ENCODE results near the gene ZGPAT. TPM values are rescaled to one million over a fixed set of nuclear protein-coding genes. Genes with fewer than 3 reads are reported as not detected.

Gene ZGPAT
- total and polyA plus RNA-seq, 2 of the 13 experiments (the other 11 are each of a cell fraction or from before 2014, with no cell fraction given) = 23.0 to 41.9 TPM

- peak; percentile 94 for TF ChIP-seq HMG20B (CRISPR knock-in tag; conservative IDR thresholded peaks at IDR 0.05)
- peak; percentile 98 for TF ChIP-seq POGK (CRISPR knock-in tag; conservative IDR thresholded peaks at IDR 0.05)
- peak in 1 of 2 experiments; percentile 84; a peak in 2 of 4 replicates for TF ChIP-seq POLR2A (IDR thresholded peaks at IDR 0.05; ENCODE audit: insufficient read depth in 1 of 2, low read depth in 2 of 2, low read length in 2 of 2)
- TF ChIP-seq RNF219 (CRISPR knock-in tag; IDR thresholded peaks at IDR 0.05) = peak; percentile 93; the same call in 1 of the 2 replicates
- peak; percentile 58 for TF ChIP-seq ZNF629 (CRISPR knock-in tag; conservative IDR thresholded peaks at IDR 0.05)
- peak; percentile 99 for TF ChIP-seq HDAC1 (CRISPR knock-in tag; IDR thresholded peaks at IDR 0.05)
- TF ChIP-seq LCORL (IDR thresholded peaks at IDR 0.05) = 0 out of 2 replicates have a peak, but pooled peaks have one; percentile 37
- peak; percentile 98 for TF ChIP-seq LCORL (CRISPR knock-in tag; IDR thresholded peaks at IDR 0.05)
- TF ChIP-seq E2F5 (CRISPR knock-in tag; conservative IDR thresholded peaks at IDR 0.05) = no peak
- TF ChIP-seq FOXA3 (CRISPR knock-in tag; IDR thresholded peaks at IDR 0.05) = peak; percentile 87
- TF ChIP-seq NCOA5 (CRISPR knock-in tag; IDR thresholded peaks at IDR 0.05) = 0 out of 2 replicates have a peak, but pooled peaks have one; percentile 64
- peak; percentile 60 for TF ChIP-seq ZNF230 (CRISPR knock-in tag; IDR thresholded peaks at IDR 0.05)
- peak; percentile 82; the same call in 1 of the 2 replicates for TF ChIP-seq IRX3 (CRISPR knock-in tag; IDR thresholded peaks at IDR 0.05; ENCODE audit: borderline replicate concordance, low read depth)
- TF ChIP-seq TMF1 (CRISPR knock-in tag; IDR thresholded peaks at IDR 0.05; ENCODE audit: low read depth) = peak; percentile 93
- peak; percentile 90 for TF ChIP-seq KAT8 (CRISPR knock-in tag; IDR thresholded peaks at IDR 0.05)
- peak; percentile 60 for TF ChIP-seq MNT (IDR thresholded peaks at IDR 0.05)
- TF ChIP-seq ZNF704 (CRISPR knock-in tag; IDR thresholded peaks at IDR 0.05; ENCODE audit: borderline replicate concordance) = peak; percentile 91
- TF ChIP-seq GABPA (IDR thresholded peaks at IDR 0.05; ENCODE audit: low read depth, low read length) = no peak
- peak; percentile 36; the same call in 1 of the 2 replicates for TF ChIP-seq GABPA (CRISPR knock-in tag; IDR thresholded peaks at IDR 0.05; ENCODE audit: low read depth)
- peak; percentile 99 for TF ChIP-seq HOXA5 (CRISPR knock-in tag; IDR thresholded peaks at IDR 0.05)
- TF ChIP-seq PBX3 (CRISPR knock-in tag; IDR thresholded peaks at IDR 0.05; ENCODE audit: borderline replicate concordance) = peak; percentile 67; the same call in 1 of the 2 replicates
- peak; percentile 96 for TF ChIP-seq PTBP1 (IDR thresholded peaks at IDR 0.05; ENCODE audit: low read depth, low read length, poor library complexity, severe bottlenecking)
Measured at GRCh38 chr20:63740627-63741353, 33.0 kb downstream of the ZGPAT start (continued).
